TTC549 (cell line): ENCODE data around the gene ZNF516.

ENCODE experiments used
- FAIRE-seq: peaks from 2 replicates; lab custom pipeline; 2012; peaks lifted over from hg19 to GRCh38; lab: Jason Lieb, UNC

ZNF516 gene

DNA sequence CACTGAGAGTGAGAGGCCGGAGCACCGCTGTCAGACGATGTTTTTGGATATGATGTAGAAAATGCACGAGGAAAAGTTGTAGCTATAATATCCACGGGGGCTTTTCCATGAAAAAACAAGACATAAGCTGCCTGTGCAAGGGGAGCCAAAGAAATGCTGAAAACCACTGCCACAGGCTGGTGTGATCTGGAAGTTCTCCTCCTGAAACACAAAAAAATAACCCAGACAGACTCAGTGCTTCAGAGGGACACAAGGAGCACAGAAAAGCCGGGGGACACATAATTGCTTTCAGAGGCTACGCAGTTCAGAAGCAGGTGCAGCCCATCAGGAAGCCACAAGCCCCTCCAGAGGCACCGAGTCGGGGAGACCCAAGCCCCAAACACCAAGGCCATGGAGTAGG, 98.2 kb downstream of the ZNF516 start:
- no peak for FAIRE-seq

DNA sequence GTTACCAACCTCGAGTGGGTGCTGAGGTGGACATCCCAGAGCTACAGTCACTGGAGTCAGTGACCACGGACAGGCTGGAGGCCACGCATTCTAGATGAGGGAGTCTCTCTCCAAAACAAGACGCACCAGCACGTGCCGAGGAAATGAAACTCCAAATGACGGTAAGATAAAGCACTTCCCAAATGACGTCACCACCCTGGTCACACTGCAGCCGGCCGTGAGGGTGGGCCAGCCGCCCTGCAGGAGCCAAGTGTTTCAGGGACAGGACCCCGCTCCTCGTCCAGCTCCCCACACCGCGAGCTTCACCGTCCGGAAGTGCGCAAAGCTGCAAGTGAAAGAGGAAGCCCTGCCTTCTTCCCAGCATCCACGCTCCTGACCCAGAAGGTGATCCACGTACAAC, 99.4 kb downstream of the ZNF516 start:
- no peak for FAIRE-seq

DNA sequence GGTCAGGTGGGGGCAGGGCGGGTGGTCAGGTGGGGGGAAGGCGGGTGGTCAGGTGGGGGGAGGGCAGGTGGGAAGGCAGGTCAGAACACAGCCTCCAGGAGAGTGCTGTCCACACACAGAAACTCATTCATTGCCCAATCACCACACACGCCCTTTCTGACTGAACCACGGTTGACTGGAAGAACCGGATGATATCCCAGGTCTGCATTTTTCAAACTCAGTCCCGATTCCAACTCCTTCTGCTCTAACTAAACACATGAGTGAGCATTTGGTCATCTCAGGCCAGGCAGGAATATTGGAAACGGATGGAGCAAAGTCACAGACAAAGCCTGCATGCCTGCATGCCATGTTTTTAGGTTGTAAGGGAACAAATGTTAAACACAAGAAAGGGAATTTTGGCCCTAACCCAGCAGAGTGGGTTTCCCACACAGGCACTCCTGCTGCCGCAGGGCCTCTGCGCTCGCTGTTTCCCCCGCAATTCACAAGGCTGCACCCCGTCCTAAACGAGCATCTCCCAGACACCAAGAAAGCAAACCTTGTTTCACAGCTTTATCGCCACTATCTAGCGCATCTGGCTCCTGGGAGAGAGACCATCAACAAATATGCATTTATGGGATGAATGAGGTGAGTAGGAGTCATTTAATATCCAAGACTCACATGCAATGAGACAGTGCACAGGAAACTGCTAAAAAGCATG, 100.1 kb downstream of the ZNF516 start:
- no peak for FAIRE-seq

DNA sequence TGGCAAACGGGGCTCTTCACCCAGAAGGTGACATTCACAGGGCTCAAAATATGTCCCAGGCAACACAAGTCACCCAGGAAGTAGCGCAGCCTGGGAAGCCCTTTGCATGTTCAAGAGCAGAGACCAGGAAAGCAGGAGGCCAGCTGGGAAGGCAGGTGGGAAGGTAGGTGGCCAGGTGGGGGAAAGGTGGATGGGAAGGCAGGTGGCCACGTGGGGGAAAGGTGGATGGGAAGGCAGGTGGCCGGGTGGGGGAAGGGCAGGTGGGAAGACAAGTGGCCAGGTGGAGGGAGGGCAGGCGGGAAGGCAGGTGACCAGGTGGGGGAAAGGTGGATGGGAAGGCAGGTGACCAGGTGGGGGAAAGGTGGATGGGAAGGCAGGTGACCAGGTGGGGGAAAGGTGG, 102.7 kb downstream of the ZNF516 start:
- no peak for FAIRE-seq

DNA sequence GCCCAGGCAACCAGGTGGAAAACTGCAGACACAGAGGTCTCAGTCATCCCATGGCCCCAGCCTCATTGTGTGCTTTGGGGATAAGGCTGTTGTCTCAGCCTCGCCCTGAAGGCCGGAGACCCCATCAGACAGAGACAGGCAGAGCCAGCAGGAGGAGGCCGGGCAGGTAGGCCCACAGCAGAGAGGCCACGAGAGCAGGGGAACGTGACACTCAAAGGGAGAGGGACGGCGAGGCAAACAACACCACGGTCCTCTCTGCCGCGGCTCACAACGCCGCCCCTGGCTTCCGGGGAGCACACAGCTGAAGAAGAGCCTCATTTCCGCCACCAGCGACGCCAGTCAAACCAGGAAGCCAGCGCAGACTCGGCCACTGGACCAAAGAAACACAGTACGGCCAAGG, 103.3 kb downstream of the ZNF516 start:
- FAIRE-seq = no peak

DNA sequence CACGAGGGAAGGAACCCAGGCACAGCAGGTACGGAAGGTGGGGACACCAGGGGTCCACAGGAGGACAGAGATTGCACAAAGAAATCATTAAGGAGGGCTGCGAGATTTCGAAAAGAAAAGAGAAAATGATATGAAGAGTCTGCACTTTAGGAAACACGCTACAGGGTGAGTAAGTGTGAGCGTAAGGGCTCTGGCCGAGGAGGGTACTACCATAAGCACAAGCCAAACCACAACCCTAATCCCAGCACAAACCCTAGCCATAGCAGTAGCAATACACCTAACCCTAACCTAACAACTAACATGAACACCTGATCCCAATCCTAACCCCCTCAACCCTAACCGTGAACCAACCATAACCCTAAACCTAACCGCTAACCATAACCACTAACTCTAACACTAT, 104.0 kb downstream of the ZNF516 start:
- FAIRE-seq = no peak

DNA sequence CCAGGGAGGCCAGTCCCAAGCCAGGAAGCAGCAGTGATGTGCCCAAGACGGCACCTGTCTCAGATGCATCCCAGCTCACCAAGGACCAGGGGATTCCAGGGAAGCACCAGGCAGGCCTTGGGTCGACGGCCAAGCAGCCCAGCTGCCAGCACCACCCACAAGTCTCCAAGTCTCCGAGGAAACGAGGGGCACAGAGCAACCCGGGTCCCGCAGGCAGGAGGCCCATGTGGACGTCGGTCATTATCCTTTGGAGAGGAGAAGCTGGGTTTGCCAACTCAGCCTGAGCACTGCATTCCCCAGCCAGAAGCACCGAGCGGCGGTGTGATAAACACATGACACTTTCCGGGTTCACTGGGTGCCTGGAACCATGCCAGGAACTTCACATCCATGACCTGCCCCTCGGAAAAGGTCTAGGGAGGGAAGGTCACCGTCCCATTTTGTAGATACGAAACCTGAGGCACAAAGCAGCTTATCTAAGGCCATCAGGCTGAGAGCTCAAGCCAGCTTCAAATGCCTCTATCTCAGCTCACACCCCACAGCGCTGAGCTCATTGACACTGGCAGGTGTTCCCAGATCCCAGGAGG, 104.5 kb downstream of the ZNF516 start:
- FAIRE-seq = no peak

DNA sequence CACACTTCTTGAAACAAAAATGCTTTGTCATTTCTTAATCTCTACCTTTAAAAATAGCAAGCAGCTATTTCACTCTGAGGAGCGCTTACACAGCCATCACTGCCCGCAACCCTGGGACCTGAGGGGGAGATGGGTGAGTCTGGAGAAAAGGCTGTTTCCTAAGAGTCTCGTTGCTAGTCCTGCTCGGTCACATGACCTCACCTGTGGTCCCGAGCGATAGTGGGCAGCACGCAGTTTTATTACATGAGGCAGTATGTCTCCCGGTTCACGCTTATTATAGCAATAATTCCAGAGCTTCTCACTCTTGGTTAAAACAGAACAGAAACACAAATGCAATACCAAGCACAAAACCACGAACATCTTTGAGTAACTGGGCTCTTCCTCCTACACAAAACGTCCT, 105.3 kb downstream of the ZNF516 start:
- FAIRE-seq = no peak

DNA sequence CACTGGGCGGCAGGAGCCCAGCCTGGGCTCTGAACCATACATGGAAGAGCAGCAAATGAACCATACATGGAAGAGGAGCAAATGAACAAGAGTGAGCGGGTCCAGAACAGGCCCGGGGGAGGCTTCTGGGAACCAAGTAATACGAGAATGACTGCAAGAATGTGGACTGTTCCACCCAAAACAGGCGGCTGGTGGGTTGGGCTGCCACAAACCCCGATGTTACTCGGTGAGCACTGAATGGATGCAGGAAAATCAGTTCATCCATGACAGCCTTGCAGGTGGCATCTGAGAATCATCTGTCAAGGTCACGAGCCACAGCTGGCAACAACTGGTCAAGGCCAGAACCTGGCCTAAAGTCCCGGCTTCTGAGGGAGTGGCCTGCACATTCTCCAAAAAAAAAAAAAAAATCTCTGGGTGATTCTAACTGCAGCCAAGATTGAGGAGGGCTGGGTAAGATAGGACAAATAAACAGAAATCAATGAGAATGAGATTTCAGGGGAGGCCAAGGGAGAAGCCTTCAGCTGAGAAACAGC, 106.1 kb downstream of the ZNF516 start:
- FAIRE-seq = no peak

DNA sequence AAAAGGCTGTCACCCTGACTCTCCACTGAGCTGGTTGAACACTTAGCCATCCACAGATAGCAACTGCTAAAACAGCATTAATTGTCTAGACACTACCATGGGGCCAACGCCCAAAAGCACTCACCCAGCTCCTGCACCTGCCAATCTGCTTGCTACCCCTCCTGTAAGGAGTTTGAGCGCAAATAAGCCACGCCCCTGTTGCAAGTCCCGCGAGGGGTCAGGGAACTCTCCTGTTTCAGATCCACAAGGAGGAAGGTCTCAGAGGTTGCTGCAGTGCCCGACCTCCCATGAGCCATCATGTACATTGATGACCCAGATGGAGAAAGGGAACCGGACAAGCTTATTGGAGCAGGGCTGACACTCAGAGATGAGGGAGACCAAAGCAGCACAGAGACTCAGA, 106.8 kb downstream of the ZNF516 start:
- no peak for FAIRE-seq

DNA sequence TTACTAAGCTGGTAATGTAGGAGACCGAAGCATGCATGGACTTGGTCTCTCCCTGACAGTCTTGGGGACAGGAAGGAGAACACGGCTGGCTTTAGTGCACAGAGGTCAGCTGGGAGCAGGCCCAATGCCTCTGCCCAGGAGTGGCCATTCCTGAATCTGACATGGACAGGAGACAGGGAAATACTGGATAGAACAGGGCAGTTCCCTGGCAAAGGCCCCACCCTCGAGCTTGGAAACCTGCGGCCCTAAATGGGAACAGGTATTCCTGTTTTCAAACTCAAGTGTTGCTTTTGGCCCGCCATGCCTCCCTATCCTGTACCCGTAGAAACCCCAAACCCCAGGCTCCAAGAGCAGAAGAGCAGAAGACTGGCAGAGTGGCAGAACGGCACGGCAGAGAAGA, 107.4 kb downstream of the ZNF516 start:
- no peak for FAIRE-seq

DNA sequence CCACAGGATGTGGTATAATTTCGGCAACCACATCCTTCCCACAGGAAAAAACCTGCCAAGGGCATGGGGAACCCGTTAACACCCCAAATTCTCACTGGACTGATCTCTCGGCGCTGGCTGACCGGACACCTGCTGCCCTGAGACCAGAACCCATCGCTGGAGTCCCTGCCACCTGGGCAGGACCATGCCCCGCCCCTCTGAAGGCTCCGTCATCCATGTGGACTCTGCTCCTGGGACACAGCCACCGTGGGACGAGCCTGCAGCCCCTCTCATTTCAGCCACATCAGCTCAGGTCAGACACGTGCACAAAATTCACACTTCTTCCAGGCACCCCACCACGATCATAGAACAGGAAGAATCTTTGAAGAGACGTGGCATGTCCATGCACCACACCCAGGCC, 108.2 kb downstream of the ZNF516 start:
- FAIRE-seq = no peak

DNA sequence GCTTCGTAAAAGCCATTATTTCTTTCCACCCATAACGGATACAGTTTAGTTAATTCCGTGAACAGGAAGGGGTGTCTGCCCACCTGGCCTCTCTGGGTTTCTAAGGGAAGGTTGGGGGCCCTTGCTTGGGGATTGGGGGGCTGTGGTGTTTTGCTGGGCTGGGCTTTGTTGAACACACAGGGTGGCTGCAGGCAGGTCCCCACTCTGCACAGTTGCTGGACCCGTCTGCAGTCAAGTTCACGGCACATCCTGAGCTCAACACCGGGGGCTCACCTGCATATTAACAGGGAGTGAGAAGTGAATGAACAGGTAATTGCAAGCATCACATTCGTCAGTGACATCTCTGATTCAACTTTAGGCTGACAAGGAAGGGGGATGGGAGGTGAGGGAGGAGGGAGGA, 109.0 kb downstream of the ZNF516 start:
- FAIRE-seq = no peak

DNA sequence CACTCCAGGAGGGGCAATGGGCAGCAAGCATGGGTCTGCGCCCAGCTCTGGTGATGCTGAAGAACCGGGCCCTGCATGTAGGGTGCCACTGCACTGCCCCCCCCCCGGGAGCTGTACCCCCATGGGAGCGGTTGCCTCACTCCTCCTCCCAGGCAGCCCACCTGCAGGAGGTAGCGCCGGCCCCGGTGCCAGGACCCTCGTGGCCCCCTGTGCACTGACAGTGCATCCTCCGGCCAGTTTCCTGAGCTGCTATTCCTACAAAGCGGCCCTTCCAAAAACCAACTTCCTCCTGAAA, 109.4 kb downstream of the ZNF516 start:
- no peak for FAIRE-seq

DNA sequence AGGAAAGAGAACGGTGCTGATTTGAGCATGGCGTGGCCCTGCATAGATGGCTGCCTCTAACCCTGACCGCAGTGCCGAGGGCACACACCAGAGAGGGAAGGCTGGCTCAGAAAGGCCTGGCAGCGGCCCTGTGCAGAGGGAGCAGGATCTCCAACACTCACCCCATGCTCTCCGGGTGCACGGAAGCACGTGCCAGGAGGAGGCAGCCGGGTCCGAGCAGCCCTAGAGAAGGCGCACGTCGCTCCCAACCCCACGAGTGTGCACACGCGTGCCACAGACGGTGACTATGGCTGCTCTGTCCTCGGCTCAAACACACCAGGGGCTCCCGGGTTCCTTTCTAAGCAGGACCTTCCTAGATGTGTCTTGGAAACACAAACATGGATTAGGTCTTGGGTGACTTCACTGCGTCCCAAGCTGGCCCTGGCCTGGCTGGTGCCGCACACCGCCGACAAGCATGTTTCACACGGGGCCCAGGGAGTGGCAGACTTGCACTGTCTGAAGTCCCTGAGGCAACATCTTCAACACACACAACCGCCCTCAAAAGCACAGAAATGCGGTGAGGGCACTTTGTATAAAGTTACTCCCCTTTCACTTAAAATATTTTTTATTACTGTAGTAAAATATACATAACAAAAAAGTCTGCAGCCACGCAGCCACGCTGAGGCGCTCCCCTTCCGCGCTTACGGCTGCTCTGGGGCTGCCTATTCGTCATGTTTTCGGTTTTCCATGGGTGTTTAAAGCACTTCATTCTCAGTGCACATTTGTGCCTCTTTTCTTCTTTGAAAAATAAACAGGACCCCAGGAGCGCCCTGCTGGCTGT, 110.0 kb downstream of the ZNF516 start:
- FAIRE-seq = no peak

DNA sequence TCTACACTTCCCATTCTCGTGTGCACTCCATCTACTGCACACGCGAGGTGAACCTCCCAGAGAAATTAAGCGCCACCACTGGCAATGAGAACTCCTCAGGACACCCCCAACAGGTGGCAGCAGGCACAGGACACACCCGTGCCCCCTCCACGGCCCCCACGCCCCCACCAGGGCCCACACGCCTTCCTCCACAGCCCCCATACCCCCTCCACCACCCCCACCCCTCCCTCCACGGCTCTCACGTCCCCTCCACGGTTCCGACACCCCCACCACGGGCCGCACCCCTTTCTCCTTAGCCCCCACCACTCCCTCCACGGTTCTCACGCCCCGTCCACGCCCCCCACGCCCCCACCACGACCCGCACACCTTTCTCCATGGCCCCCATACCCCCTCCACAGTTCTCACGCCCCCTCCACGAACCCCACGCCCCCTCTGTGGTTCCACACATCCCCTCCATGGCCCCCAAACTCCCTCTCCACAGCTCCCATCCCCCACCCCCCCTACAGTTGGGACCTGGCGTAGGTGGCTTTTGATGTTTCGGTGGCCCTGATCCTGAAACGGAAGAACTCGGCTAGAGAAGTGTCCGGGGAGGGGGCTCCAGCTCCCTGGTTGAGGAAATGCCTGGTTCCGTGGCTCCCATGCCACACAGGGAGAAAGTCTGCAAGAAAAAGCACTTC, 110.8 kb downstream of the ZNF516 start:
- no peak for FAIRE-seq

DNA sequence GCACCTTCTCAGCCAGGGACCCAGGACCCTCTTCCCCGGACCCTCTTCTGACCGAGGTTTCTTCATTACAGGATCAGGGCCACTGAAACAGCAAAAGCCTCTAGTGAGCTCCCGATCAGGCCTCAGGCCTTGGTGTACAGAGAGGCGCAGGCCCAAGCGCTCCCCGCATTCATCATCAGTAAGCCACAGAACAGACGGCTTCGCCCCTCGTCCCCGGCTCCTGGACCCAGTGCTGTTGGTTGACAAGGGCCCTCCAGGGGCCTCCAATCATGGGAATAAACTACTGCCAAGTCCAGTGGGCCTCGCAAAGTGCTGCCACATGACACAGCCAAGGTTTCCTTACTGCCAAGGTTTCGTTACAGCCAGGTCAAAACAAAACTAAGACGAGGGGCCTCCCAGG, 111.4 kb downstream of the ZNF516 start:
- no peak for FAIRE-seq

DNA sequence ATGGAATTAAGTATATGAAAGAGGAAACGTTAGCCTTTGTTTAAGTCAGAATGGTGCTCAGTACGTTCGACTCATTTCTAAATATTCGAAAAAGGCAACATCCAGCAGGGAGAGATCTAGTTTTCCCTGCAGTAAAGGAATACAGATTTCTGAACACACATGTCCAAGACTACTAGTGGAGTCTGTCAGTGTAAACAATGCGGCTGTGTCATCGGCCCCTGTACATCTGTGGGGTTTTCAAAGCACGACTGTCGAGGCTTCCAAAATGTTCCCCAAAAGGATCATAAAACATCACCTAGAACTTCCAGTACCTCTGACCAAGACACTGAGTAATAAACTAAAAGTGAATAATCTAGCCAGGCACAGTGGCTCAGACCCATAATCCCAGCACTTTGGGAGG, 112.8 kb downstream of the ZNF516 start:
- no peak for FAIRE-seq

DNA sequence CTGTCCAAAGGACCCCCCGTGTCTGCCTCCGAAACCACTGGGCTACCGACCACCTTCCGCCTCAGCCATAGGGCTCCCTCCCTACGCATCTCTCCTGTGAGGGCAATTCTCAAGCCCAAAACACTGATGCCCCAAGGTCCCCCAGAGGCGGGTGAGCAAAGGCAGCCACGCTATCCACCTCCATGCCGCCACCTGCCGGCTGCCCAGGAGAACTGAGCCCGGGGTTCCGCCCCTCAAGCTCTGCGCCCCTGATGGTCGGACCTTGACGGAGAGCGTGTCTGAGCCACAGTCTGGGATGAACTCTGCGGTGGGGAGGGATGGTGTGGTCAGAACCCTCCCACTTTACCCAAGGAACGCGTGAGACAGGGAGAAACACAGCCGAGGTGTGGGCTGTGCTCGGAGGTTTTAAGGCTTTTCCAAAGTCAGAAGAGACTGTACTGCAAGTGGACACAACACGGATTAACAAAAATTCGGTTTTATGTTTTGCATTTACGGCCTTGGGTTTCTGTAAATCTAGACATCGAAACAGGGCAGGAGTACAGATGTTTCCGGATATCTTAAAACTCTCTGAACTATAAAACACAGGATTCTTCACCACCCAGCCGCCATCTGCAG, 114.1 kb downstream of the ZNF516 start:
- no peak for FAIRE-seq

DNA sequence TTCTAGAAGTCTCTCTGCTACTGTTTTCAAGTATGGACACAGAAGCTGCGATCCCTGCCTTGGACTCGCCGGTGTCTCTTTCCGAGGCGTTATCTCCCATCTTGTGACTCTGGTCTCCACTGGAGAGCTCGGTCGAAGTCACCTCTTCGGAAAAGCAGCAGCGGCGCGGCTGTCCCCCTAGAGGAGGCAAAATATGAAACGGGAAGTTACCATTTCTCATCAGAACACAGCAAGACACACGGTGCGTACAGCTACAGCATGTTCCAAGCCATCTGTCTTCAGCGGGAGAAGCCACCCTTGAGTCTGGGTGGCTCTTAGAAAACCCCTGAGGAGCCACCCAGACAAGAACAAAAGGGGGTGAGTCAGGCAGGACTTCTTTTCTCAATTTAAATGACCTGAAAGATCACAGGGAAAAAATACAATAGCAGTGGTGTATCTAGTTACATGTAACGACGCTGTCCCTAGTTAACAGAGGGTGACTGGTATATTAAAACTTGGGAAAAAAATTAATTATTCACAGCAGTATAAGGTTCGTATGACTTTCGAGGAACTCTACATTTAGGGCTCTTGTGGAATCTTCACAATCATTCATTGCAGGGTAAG, 114.8 kb downstream of the ZNF516 start:
- FAIRE-seq = no peak

DNA sequence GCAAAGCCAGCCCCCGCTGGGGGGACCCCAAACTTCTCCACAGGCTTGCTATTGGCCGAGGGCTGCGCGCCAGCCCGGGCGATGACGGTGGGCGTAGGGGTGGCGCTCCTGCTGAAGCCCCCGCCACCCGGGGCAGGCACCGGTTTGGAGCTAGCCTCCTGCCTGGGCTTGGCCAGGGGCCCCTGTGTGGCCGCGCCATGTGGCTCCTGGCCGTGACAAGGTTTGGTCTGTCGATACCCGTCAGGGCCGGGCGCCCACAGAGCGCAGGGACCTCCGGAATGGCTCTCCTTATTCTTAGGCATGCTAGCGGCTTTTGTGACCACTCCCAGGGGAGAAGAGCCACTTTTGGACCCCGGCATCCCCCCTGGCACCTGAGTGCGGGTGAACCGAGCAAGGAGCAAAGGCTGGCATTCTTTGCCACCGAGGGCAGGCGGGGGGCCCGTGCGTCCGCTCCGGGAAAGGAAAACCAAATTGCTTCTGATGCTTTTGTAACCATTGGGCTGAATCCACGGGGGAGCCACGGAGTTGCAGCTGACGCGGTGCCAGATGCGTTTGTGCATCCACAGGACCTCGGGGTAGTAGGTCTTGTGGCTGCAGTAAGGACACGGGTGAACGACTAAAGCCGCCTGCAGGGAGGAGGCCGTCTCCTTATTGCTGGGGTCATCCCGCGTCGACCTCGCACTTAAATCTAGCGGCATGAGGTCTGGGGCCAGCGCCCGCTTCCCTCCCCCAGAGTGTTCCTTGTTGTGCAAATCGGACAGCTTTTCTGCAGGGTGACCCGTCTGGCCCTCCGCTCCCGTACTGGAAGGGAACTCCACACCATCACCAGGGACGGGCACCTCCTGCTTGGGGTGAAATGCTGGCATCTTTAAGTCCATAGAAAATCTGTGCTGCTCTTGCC, 115.6 kb downstream of the ZNF516 start:
- FAIRE-seq = no peak
